T-helper 2 cell treated with Interferon-gamma antibody and Interleukin-4, amounts not matched to agents 100 ng/mL and 5 ng/mL, for 36 hours (primary cell): ENCODE data around the gene EN2. TPM values are rescaled to one million over a fixed set of nuclear protein-coding genes. Genes with fewer than 3 reads are reported as not detected.
"Not testable (repeated sequence)": the region's sequence is repeated elsewhere in the genome, so short reads cannot be mapped to it uniquely, and the experiment has no call there.

Source experiments
- intact Hi-C: fragments of 100-400 bp; cut with micrococcal nuclease; formaldehyde crosslinking; loops from one replicate; pipeline ENCODE4 v1.15.1; 2023
- total RNA-seq: library from RNA; stranded (reverse); gene quantifications from 2 replicates; pipeline ENCODE4 v1.2.3, GENCODE V29; 2022

Gene EN2
- total RNA-seq, 1 donor from 2014 or later = not detected

DNA sequence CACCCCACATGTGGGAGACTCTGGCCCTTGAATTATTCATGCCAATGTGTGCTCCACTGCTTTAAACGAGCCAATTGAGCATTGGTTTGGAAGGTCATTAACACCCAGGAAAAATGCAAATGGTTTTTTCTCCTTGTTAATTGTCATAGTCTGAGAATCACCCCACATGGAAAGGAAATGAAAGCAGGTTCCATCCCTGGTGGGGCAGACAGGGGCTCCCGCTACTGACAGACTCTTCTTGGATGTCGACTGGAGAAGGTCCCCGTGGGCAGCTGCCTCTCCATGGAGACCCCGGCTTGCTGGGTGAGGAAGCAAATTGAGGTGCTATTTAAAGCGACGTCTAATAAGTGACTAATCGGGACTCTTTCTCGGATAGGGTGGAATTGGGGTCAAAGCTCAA lies 32.0 kb upstream of the EN2 start:
- intact Hi-C loops = no loop called here

DNA sequence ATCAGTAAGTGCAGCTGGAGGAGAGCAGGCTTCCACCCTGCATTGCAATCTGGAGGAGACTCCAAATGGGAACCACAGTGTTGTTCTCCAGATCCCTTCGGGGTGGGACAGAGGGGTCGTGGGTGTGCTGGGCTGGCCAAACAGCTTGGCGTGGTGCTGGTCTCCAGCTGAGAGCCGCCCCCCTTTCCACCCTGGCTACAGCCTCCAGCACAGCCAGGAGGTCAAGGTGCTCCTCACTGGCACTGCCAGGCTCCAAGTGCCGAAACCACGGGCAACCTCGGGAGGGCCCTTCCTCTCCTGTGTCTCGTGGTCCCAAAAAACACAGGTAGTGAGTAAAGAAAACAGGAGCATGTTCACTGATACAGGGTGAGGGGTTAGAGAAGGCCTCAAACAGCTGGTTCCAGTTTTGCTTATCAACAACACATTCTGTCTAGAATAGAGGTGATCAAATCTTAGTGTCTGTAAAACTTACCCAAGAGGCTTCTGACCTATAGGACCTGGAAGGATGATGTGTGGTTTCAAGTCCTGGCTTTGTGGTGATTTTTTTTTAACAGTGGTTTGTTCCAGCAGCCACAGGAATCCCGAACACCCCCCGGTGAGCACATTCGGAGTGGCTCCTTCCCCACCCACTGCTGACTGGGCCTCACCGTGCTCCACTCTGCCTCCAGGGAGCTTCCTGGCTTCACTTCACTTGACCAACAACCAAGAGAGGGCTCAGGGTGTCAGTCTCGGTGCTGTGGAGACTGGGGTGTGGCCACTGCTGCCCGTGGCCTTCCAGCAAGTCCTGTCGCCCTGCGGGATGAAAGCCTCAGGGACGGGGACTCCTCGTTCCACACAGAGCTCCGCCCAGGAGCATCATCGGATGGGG lies 31.2 kb upstream of the EN2 start:
- intact Hi-C loops = no loop called here

DNA sequence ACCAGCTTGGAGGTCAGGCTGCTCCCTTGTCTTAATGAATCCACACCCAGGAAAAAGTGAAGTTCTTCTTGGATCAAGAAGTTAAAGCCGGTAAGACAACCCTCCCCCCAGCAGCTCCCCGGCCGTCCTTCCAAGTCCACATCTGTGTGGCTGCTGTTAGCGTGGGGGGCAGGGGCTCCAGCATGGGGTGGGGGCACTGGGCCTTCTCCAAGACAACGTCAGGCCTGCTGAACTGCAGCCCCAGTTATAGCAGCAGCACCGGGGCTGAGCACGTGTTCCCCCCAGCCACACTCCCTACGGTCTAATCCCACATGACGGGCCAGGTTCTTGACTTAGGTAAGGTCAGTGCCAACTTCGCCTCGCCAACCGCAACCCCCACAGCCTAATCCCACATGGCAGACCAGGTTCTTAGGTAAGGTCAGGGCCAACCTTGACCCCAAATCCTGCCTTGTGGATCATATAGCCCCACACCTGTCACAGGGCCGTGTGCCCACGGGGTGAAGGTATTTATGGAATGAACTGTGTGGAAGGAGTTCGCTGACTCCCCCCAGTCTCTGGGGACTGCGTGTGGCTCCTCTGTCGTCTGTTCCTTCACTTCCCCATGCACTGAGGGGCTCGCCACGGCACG lies 30.4 kb upstream of the EN2 start:
- intact Hi-C loops = no loop called here

DNA sequence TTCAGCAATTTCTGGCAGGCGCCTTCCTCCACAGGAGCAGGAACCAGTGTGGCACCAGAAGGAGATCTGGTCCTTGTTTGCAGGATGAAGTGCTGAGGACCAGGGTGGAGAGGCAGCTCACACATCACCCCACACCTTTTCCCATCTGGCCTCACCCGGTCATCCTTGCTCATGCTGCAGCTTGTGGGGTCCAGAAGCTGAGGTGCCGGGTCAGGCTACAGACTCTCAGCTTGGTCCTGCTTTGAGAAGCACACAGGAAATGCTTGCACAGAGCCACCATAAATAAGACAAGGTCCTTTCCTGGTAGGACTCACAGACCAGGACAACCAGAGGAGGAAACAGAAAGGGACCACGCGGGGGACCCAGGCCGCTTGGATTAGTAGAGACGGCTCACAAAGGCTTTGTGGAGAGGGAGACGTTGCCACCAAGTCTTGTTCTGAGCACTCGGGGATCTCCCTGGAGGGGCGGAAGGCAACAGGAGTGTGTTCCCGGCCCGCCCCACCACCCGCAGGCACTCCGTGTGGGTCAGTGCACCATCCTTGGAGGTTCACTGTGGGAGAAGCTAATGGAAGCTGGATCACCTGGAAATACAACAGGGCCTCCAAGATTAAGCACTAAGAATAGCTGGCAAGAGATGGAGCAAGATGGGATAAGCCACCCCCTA lies 29.6 kb upstream of the EN2 start:
- intact Hi-C loops = no loop called here

DNA sequence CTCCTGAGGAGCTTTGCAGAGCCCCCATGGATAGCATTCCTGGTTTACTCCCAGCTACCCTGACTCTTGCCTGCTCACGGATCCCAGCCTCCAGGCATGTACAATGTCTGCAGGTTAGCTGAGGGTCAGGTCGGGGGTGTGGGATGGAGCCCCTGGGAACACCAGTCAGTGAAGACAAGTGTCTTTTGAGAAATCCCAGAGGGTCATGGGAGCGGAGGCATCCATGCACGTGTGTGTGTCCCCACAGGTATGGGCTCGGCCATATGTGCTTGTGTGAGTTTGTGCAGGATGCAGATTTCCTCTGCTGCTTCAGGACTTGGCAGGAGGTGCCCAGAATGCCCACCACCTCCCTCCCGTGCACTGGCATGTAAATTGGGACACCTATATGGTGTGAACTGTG lies 28.3 kb upstream of the EN2 start:
- intact Hi-C loops = no loop called here

DNA sequence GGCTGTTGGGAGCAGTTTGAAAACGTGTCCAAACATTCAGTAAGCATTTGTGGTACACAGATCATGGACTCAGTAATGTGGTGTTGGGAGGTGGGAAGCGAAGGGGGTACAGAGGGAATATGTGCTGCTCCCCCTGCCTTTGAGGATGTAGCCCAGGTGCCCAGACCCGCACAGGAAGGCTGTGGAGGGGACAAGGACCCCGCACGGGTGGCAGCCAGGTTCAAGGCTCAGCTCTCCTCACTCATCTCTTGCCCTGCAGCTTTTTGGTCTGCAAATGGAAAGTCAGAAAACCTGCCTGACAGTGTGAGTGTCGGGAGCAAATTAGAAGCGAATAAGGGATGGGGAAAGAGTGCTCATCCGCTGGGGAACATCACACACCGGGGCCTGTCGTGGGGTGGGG lies 27.3 kb upstream of the EN2 start:
- intact Hi-C loops = no loop called here

DNA sequence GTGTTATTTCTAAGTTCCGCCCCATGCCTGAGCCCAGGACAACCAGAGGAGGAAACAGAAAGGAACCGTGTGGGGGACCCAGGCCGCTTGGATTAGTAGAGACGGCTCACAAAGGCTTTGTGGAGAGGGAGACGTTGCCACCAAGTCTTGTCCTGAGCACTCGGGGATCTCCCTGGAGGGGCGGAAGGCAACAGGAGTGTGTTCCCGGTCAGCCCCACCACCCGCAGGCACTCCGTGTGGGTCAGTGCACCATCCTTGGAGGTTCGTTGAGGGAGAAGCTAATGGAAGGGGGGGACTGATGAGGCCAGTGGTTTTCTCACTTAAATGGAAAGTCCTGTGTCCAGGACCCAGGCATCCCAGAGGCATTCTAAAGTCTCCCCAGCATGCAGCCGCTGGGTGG lies 26.7 kb upstream of the EN2 start:
- intact Hi-C loops = no loop called here

DNA sequence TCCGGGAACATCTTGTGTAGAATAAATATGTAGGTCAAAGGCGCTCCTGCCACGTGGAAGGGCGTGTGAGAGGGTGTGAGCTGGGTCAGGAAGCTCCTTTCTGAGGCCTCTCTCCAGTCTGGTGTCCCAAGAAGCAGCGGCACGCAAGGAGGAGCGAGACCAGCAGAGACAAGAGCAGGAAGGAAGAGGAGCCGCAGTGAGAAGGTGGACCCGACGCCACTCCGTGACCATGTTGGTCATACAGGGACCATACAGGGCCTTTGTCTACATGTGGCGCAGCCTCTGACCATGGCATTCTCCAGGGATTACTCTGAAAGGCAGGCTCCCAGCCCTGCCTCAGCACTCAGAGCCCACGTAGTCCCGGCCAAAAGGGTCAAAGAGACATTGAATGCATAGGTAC lies 26.2 kb upstream of the EN2 start:
- intact Hi-C loops = no loop called here

DNA sequence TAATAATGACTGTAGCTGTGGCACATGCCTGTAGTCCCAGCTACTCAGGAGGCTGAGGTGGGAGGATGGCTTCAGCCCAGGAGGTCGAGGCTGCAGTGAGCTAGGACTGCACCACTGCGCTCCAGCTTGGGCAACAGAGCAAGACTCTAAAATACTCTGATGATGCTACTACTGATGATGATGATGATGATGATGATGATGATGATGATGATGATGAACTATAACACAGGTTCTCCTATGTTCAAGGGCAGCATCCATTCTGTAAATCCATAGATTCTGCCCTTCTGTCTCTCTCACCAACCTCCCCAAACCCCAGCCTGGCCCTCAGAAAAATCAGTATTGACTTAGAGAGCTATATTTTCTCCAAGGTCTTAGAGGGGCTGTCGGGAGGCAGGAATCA lies 22.8 kb upstream of the EN2 start:
- intact Hi-C loops = no loop called here

DNA sequence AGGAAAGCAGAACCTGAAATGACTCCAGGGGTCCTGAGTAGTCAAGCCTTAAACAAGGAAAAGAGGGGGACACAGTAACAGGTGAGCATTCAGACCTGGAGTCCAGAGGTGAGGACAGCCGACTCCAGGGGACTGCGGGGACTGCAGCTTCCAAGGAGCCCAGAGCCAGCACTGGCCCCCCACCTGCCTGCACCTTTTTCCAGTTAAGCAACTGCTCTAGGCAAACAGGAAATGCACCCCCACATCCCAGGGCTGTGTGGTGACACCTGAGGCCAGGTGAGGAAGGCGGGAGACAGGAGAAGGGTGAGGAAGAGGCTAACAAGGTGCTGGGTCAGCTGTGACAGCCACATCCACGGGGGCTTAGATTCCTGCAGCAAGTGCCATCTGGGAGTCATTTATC lies 20.1 kb upstream of the EN2 start:
- intact Hi-C loops = no loop called here

DNA sequence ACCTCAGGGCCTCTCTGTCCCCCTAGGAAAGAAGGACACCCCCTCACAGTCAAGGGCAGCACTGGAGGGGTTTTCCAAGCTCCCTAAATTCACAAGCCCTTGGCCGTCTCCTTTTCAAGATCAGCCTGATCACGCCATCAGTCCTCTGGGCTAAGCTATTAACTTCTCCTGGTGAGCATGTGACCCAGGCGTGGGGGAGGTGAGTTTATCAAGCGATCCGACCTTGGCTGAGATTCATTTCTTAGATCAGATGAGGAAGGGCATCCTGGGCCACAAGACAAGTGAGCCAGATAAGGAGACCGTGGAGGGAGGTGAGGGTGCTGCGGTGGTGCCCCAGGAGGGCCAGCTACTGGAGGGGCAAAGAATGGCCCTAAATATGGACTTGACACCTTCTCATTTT lies 19.2 kb upstream of the EN2 start:
- intact Hi-C loops = no loop called here

DNA sequence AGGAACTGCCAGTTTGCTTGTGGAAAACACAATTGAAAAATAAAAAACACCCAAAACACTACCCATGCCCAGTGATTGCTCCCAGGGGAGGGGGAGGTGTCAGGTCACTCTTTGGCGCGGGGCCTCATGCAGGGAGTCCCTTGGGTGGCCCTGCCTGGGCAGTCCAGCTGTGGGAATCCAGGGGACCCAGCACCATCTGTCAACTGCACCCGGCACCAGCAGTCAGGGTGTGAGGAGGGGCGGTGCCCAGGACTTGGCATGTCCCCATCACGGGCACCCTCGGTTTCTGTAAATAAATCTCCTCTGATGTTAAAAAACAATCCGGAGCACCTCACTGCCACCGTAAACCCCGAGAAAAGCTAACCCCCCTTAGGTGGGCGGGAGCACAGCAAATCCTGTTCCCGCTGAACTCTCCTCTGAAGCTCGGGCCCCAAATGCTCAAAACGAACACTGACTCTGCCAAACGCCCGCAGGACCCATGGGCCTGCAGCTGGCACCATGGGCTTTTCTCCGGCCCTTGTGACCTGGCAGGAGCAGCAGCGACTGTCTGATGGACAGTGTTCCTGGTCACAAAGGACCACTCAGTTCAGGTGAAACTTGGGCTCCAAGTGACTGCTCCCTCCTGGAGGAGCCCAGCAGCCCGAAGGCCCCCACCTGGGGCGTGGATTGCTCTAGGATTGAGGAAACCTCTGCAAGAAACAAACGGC lies 18.5 kb upstream of the EN2 start:
- intact Hi-C loops = no loop called here

DNA sequence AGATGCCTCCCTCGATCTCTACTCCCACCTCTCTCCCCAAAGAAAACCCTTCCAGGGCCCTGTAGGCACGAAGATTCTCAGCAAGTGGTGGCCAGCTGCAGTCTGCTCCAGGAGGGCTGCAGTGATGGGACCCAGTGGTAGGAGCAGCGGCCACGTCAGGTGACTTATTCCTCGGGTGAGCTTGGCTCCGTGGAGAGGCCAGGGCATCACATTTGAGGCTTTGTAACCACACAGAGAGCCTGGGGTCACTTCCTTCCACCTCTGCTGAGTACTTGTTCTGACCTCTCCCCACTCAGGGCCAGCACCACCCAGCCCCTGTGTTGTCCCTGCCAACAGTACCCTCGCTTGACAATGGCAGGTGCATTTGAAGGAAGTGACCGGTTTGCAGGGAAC lies 17.9 kb upstream of the EN2 start:
- intact Hi-C loops = no loop called here

DNA sequence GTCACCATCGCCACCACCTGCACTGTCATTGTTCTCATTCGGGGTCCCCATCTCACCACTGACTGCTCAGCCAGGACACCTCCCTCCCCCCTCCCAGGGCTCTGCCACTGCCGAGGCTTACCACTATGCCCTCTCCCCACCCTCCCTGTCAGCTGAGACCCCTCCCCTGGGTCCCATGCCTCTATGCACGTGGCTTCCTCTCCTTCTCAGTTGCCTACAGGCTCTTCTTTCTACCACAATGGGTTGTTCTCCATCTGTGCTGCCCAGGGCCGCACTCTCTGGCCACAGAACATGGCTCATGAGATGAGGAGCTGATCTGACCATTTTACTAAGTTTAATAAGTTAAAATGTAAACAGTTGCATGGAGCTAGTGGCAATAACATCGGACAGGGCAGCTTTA lies 16.1 kb upstream of the EN2 start:
- intact Hi-C loops = no loop called here

DNA sequence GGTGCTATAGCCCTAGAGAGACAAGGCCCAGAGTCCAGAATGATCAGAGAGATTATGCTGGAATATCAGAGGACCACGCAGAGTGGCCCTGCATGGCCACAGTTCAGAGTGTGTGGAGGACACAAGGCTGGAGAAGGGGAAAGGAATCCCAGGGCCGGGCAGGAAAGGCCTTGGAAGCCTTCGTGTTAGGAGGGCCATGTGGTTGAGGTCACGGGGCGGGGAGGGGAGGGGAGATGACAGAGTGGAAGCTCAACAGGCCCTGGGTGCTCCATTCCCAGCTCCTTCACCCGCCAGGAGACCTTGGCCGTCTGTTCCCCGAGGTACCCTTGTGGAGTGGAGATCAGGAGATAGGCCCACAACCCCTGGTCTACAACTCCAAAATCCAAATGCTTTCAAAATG lies 13.2 kb upstream of the EN2 start:
- intact Hi-C loops = no loop called here

DNA sequence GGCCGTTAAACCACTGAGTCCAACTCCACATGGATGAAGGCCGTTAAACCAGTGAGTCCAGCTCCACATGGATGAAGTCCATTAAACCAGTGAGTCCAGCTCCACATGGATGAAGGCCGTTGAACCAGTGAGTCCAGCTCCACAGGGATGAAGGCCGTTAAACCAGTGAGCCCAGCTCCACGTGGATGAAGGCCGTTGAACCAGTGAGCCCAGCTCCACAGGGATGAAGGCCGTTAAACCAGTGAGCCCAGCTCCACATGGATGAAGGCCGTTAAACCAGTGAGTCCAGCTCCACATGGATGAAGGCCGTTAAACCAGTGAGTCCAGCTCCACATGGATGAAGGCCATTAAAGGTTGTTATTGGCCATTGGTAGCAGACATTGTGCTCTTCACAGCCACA lies 12.3 kb upstream of the EN2 start:
- intact Hi-C loops = not testable (repeated sequence)

DNA sequence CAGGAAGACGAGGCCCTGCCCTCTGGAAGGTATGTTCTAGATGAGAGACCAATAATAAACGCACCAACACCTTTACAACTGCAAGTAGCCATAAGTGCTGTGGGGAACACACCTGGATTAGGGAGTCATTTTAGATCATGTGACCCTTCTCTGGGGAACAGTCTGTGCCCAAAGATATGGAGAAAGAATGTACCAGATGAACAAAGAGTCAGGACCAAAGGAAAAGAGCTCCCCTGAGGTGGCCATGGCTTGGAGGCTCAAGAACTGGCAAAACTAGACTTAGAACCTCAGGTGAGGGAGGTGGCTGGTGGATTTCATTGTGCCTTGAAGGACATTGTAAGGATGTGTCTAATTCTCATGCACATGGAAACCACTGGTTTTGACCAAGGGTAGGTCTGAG lies 10.3 kb upstream of the EN2 start:
- intact Hi-C loops = no loop called here

DNA sequence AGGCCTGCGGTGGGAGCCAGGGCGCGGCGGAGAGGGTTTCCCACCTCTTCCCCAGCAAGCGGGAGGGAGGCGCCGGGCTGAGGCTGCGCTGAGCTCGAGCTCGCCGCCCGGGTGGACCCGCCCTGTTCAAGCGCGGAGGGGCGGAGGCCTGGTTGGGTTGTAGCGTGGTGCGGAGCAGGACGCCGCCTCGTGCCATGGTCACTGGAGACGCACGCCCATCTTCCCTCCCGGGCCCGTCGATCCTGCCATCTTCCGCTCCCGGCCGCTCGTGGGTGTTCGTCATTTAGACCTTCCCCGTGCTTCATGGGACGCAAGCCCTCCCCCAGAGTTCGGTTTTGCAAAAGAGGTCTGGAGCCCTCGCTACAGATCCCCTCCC lies 9.3 kb upstream of the EN2 start:
- intact Hi-C loops = no loop called here

DNA sequence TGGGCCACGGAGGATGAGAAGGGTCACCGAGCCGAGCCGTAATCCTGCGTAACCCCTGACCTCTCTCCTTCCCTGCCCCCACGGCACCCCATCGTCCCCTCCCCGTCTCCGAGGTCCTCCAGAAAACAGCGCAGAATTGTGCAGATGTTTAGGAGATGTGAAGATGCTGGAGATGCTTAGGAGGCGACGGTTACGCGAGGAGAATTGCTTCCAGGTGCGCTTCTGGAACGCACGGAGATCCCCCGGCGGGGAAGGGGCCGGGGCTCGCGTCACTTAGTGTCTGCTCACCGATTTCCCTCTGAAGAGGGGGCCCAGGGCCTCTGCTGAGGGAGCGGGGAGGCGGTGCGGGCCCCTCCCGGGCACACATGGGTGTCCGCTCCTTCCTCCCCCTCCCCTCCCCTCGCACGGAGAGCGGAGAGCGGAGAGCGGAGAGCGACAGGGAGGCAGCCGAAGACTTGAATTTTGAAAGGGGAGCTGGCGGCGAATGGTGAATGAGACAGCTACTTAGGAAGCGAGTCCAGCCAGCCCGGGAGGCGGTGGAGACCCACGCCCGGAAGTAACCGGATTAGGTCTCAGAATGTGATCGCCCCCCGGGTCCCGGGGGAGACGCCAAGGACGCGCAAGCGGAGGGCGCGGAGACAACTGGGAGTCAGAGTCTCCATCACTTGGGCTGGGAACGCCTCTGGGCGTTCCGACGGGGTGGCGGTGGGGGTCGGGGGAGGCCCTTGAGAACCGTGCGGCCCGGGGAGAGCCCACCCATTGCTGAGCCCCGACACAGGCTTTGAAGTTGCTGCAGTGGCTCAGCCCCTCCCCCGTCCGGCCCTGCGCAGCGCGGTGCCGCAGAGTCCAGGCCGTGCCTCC lies 8.7 kb upstream of the EN2 start:
- intact Hi-C loops = no loop called here

DNA sequence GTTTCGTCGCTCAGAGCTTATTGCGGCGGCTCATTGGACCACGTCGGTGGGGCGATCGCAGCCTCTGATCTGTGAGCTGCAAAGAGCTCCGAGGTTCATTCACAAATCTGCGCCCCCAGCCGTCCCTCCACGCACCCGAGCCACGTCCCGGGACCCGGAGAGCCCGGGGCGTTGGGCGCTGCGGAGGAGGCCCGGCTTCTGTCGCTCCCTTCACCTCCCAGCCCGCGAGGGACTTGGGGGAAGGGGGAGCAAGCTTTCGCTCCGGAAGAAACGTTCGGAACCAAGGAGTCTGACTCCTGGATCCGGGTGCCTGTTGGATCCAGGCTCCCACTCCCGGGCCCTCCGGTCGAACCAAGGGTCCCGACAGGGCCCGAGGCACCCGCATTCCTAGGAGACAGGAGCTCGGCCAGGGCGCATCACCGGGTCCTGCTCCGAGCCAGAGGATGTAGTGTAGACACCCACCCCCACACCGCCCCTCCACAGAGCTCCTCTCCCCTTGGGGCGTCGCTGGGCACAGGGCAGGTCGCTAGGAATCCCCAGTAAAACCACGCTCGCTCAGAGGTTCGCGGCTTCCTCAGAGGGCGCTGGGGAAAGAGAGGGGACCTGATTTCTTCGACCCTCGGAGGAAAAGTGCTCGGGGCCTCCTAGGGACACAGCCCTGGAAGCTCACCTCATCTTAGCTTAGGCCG lies 7.9 kb upstream of the EN2 start:
- intact Hi-C loops = loop anchor here (2.0 to 5.0 kb wide), 3 partner anchors 17 to 1552 kb away; no protein-coding TSS in a partner anchor
